Measurements from ENCODE around the gene SP7. TPM values are rescaled to one million over a fixed set of nuclear protein-coding genes. Genes with fewer than 3 reads are reported as not detected.

SP7 gene
- total RNA-seq, 3 donors from 2014 or later: not detected

GRCh38 chr12:53338916-53339315 is 2.8 kb upstream of the SP7 start:
- no peak overlapping the region for H3K27ac ChIP-seq

GRCh38 chr12:53338017-53338416 is 1.9 kb upstream of the SP7 start:
- Histone ChIP-seq H3K9me3 (no peaks in the 10 kb centered on the region), H3K4me3 (no peak overlapping the region), H3K36me3 (no peaks in the 10 kb centered on the region), H3K27me3 (peaks cover 0 to 23% of the 10 kb centered on the region in 2 donors), H3K4me1 (no peaks in the 10 kb centered on the region), H3K27ac (no peak overlapping the region)
- intact Hi-C loops (cut with DNase I; ENCODE audit: low total_unique reads): no loop called here
- no peak for TF ChIP-seq CTCF (IDR thresholded peaks at IDR 0.05)
- no peak for TF ChIP-seq POLR2AphosphoS5 (IDR thresholded peaks at IDR 0.05)
- no peak for TF ChIP-seq POLR2A (IDR thresholded peaks at IDR 0.05)
- no peak for DNase-seq (ENCODE audit: low spot score in 2 of 2)

More at GRCh38 chr12:53338916-53339315, 2.8 kb upstream of the SP7 start:
- H3K27me3 ChIP-seq: peaks cover 0 to 23% of the 10 kb centered on the region in 2 donors
- TF ChIP-seq CTCF (IDR thresholded peaks at IDR 0.05): no peak
- no peak for TF ChIP-seq POLR2AphosphoS5 (IDR thresholded peaks at IDR 0.05)
- TF ChIP-seq POLR2A (IDR thresholded peaks at IDR 0.05): no peak
- intact Hi-C loops (cut with DNase I; ENCODE audit: low total_unique reads): no loop called here
- DNase-seq (ENCODE audit: low spot score in 2 of 2): no peak
- no peaks in the 10 kb centered on the region for H3K4me1 ChIP-seq
- H3K36me3 ChIP-seq: no peaks in the 10 kb centered on the region
- H3K9me3 ChIP-seq: no peaks in the 10 kb centered on the region
- H3K4me3 ChIP-seq: no peak overlapping the region

GRCh38 chr12:53334822-53335221 is 1.3 kb downstream of the SP7 start:
- DNase-seq (ENCODE audit: low spot score in 2 of 2): no peak
- Histone ChIP-seq H3K4me1 (no peaks in the 10 kb centered on the region), H3K27ac (no peak overlapping the region), H3K4me3 (no peak overlapping the region), H3K9me3 (no peaks in the 10 kb centered on the region), H3K27me3 (peaks cover 0 to 23% of the 10 kb centered on the region in 2 donors), H3K36me3 (no peaks in the 10 kb centered on the region)
- TF ChIP-seq POLR2A (IDR thresholded peaks at IDR 0.05): no peak
- TF ChIP-seq CTCF (IDR thresholded peaks at IDR 0.05): no peak
- TF ChIP-seq POLR2AphosphoS5 (IDR thresholded peaks at IDR 0.05): no peak
- intact Hi-C loops (cut with DNase I; ENCODE audit: low total_unique reads): no loop called here

GRCh38 chr12:53333845-53334244 is 2.3 kb downstream of the SP7 start:
- no peak overlapping the region for H3K4me3 ChIP-seq
- no peaks in the 10 kb centered on the region for H3K9me3 ChIP-seq
- intact Hi-C loops (cut with DNase I; ENCODE audit: low total_unique reads): no loop called here
- H3K27ac ChIP-seq: no peak overlapping the region
- H3K36me3 ChIP-seq: no peaks in the 10 kb centered on the region
- DNase-seq (ENCODE audit: low spot score in 2 of 2): no peak
- TF ChIP-seq CTCF (IDR thresholded peaks at IDR 0.05) (no peak), POLR2AphosphoS5 (IDR thresholded peaks at IDR 0.05) (no peak), POLR2A (IDR thresholded peaks at IDR 0.05) (no peak)
- H3K27me3 ChIP-seq: peaks cover 0 to 23% of the 10 kb centered on the region in 2 donors
- H3K4me1 ChIP-seq: no peaks in the 10 kb centered on the region

GRCh38 chr12:53333289-53333688 is 2.9 kb downstream of the SP7 start:
- H3K4me1 ChIP-seq: no peaks in the 10 kb centered on the region
- peaks cover 0 to 18% of the 10 kb centered on the region in 2 donors for H3K27me3 ChIP-seq
- TF ChIP-seq CTCF (IDR thresholded peaks at IDR 0.05) (no peak), POLR2A (IDR thresholded peaks at IDR 0.05) (no peak), POLR2AphosphoS5 (IDR thresholded peaks at IDR 0.05) (no peak)
- intact Hi-C loops (cut with DNase I; ENCODE audit: low total_unique reads): no loop called here
- H3K27ac ChIP-seq: no peak overlapping the region
- H3K9me3 ChIP-seq: no peaks in the 10 kb centered on the region
- no peak overlapping the region for H3K4me3 ChIP-seq
- H3K36me3 ChIP-seq: no peaks in the 10 kb centered on the region
- no peak for DNase-seq (ENCODE audit: low spot score in 2 of 2)

Measured in breast epithelium (tissue), 4 donors.